ENCODE measurements around the gene ISCA1. TPM values are rescaled to one million over a fixed set of nuclear protein-coding genes. Genes with fewer than 3 reads are reported as not detected.

The ISCA1 gene
- polyA plus RNA-seq, 1 donor from 2014 or later = 141 TPM

- Histone ChIP-seq H4K20me1 (ENCODE audit: insufficient read depth) (no peaks in the 10 kb centered on the region), H3K36me3 (ENCODE audit: insufficient read depth, low read length) (no peaks in the 10 kb centered on the region), H3K27me3 (ENCODE audit: insufficient read depth, low read depth, low read length) (no peaks in the 10 kb centered on the region), H3K27ac (ENCODE audit: low read length) (no peak overlapping the region), H3K9ac (ENCODE audit: low read length) (no peak overlapping the region), H3K9me2 (ENCODE audit: insufficient read depth, low read length) (no peaks in the 10 kb centered on the region), H3K9me3 (ENCODE audit: low read length) (no peaks in the 10 kb centered on the region), H3K4me3 (ENCODE audit: low read length) (no peak overlapping the region), H3K79me2 (replicated peaks; ENCODE audit: insufficient read depth, low read length) (no peaks in the 10 kb centered on the region), H2AFZ (ENCODE audit: low read depth, low read length) (no peak overlapping the region), H3F3A (ENCODE audit: insufficient read depth, low read length, poor library complexity, severe bottlenecking) (no peaks in the 10 kb centered on the region), H3K4me2 (ENCODE audit: low read length) (no peak overlapping the region)
- TF ChIP-seq TAF1 (IDR thresholded peaks at IDR 0.05; ENCODE audit: low read depth) (no peak), POLR2AphosphoS5 (IDR thresholded peaks at IDR 0.05) (no peak), SMC3 (conservative IDR thresholded peaks at IDR 0.05; ENCODE audit: poor library complexity) (no peak), EP300 (conservative IDR thresholded peaks at IDR 0.05; ENCODE audit: poor library complexity, severe bottlenecking) (no peak), MXI1 (conservative IDR thresholded peaks at IDR 0.05; ENCODE audit: poor library complexity, severe bottlenecking) (no peak), RAD21 (conservative IDR thresholded peaks at IDR 0.05) (no peak)
- TF ChIP-seq, protein P1, sequence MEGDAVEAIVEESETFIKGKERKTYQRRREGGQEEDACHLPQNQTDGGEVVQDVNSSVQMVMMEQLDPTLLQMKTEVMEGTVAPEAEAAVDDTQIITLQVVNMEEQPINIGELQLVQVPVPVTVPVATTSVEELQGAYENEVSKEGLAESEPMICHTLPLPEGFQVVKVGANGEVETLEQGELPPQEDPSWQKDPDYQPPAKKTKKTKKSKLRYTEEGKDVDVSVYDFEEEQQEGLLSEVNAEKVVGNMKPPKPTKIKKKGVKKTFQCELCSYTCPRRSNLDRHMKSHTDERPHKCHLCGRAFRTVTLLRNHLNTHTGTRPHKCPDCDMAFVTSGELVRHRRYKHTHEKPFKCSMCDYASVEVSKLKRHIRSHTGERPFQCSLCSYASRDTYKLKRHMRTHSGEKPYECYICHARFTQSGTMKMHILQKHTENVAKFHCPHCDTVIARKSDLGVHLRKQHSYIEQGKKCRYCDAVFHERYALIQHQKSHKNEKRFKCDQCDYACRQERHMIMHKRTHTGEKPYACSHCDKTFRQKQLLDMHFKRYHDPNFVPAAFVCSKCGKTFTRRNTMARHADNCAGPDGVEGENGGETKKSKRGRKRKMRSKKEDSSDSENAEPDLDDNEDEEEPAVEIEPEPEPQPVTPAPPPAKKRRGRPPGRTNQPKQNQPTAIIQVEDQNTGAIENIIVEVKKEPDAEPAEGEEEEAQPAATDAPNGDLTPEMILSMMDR (IDR thresholded peaks at IDR 0.05; ENCODE audit: poor library complexity, severe bottlenecking) = no peak
- TF ChIP-seq, protein P2, sequence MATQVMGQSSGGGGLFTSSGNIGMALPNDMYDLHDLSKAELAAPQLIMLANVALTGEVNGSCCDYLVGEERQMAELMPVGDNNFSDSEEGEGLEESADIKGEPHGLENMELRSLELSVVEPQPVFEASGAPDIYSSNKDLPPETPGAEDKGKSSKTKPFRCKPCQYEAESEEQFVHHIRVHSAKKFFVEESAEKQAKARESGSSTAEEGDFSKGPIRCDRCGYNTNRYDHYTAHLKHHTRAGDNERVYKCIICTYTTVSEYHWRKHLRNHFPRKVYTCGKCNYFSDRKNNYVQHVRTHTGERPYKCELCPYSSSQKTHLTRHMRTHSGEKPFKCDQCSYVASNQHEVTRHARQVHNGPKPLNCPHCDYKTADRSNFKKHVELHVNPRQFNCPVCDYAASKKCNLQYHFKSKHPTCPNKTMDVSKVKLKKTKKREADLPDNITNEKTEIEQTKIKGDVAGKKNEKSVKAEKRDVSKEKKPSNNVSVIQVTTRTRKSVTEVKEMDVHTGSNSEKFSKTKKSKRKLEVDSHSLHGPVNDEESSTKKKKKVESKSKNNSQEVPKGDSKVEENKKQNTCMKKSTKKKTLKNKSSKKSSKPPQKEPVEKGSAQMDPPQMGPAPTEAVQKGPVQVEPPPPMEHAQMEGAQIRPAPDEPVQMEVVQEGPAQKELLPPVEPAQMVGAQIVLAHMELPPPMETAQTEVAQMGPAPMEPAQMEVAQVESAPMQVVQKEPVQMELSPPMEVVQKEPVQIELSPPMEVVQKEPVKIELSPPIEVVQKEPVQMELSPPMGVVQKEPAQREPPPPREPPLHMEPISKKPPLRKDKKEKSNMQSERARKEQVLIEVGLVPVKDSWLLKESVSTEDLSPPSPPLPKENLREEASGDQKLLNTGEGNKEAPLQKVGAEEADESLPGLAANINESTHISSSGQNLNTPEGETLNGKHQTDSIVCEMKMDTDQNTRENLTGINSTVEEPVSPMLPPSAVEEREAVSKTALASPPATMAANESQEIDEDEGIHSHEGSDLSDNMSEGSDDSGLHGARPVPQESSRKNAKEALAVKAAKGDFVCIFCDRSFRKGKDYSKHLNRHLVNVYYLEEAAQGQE (IDR thresholded peaks at IDR 0.05; ENCODE audit: borderline replicate concordance) = no peak
Measured at GRCh38 chr9:86252870-86253269, 29.5 kb downstream of the ISCA1 start.

GRCh38 chr9:86250123-86250522 lies 32.2 kb downstream of the ISCA1 start:
- Histone ChIP-seq H3K9ac (ENCODE audit: low read length) (no peak overlapping the region), H3F3A (ENCODE audit: insufficient read depth, low read length, poor library complexity, severe bottlenecking) (no peaks in the 10 kb centered on the region), H3K4me2 (ENCODE audit: low read length) (no peak overlapping the region), H3K9me3 (ENCODE audit: low read length) (no peaks in the 10 kb centered on the region), H3K36me3 (ENCODE audit: insufficient read depth, low read length) (no peaks in the 10 kb centered on the region), H3K4me3 (ENCODE audit: low read length) (no peak overlapping the region), H3K27me3 (ENCODE audit: insufficient read depth, low read depth, low read length) (no peaks in the 10 kb centered on the region), H3K27ac (ENCODE audit: low read length) (no peak overlapping the region), H2AFZ (ENCODE audit: low read depth, low read length) (no peak overlapping the region), H3K9me2 (ENCODE audit: insufficient read depth, low read length) (no peaks in the 10 kb centered on the region), H4K20me1 (ENCODE audit: insufficient read depth) (no peaks in the 10 kb centered on the region), H3K79me2 (replicated peaks; ENCODE audit: insufficient read depth, low read length) (no peaks in the 10 kb centered on the region)
- TF ChIP-seq, protein P1 (IDR thresholded peaks at IDR 0.05; ENCODE audit: poor library complexity, severe bottlenecking) = no peak
- TF ChIP-seq EZH2 (IDR thresholded peaks at IDR 0.05; ENCODE audit: borderline replicate concordance, insufficient read depth, low read length, poor library complexity, severe bottlenecking) = no peak
- no peak for TF ChIP-seq TAF1 (IDR thresholded peaks at IDR 0.05; ENCODE audit: low read depth)
- TF ChIP-seq POLR2AphosphoS5 (IDR thresholded peaks at IDR 0.05) = no peak
- TF ChIP-seq, protein P2 (IDR thresholded peaks at IDR 0.05; ENCODE audit: borderline replicate concordance) = no peak

Data from neural cell (in vitro differentiated cells).